HepG2 (cell line): ENCODE measurements around the gene LTB4R. TPM values are rescaled to one million over a fixed set of nuclear protein-coding genes. Genes with fewer than 3 reads are reported as not detected.
A peak's percentile ranks its signal among the peaks of the same experiment; 100 is the strongest.

Experiments used
- ARHGAP35 ChIP-seq: sonication (generic); formaldehyde crosslinking; IDR thresholded peaks from 2 replicates; pipeline ENCODE4 v1.9.0; 2022; ENCODE audit warnings: mild to moderate bottlenecking, inconsistent platforms, moderate library complexity, missing genetic modification reagents, borderline replicate concordance
- ESRRA ChIP-seq: sonication (generic); formaldehyde crosslinking; IDR thresholded peaks from 2 replicates; pipeline ENCODE4 v1.5.1; 2020; ENCODE audit warnings: mild to moderate bottlenecking, low read depth, missing genetic modification reagents
- MIER2 ChIP-seq: IDR thresholded peaks from 2 replicates; pipeline ENCODE4 v1.6.1; 2016; ENCODE audit warnings: missing biosample characterization, missing genetic modification reagents
- NONO ChIP-seq, 2 experiments: fragments of 450-650 bp in 1 of 2; sonication (generic) in 1 of 2; formaldehyde crosslinking in 1 of 2; IDR thresholded peaks in 1 of 2; conservative IDR thresholded peaks in 1 of 2; 2 replicates each; pipeline versions ENCODE4 v1.6.1 to v1.8.0; 2017 to 2022; ENCODE audit warnings: mild to moderate bottlenecking in 1 of 2, missing genetic modification reagents in 1 of 2, moderate library complexity in 1 of 2
- PAWR ChIP-seq: sonication (generic); formaldehyde crosslinking; IDR thresholded peaks from 2 replicates; pipeline ENCODE4 v1.4.0; 2020; ENCODE audit warnings: missing genetic modification reagents, mild to moderate bottlenecking, borderline replicate concordance
- REL ChIP-seq: sonication (generic); formaldehyde crosslinking; conservative IDR thresholded peaks from 2 replicates; pipeline ENCODE4 v1.8.0; 2022; ENCODE audit warnings: mild to moderate bottlenecking, missing genetic modification reagents, moderate library complexity
- REPIN1 ChIP-seq: sonication (generic); formaldehyde crosslinking; IDR thresholded peaks from 2 replicates; pipeline ENCODE4 v1.8.0; 2022; ENCODE audit warnings: missing genetic modification reagents, low read depth, mild to moderate bottlenecking, borderline replicate concordance
- SAFB2 ChIP-seq: sonication (generic); formaldehyde crosslinking; IDR thresholded peaks from 2 replicates; pipeline ENCODE4 v1.5.1; 2020; ENCODE audit warnings: missing genetic modification reagents, low read depth, mild to moderate bottlenecking, borderline replicate concordance
- SCMH1 ChIP-seq: sonication (generic); formaldehyde crosslinking; IDR thresholded peaks from 2 replicates; pipeline ENCODE4 v1.9.0; 2021; ENCODE audit warnings: missing genetic modification reagents, mild to moderate bottlenecking, borderline replicate concordance
- SP4 ChIP-seq: sonication (generic); formaldehyde crosslinking; IDR thresholded peaks from 2 replicates; pipeline ENCODE4 v1.8.1; 2023; ENCODE audit warnings: mild to moderate bottlenecking, missing genetic modification reagents
- TBX3 ChIP-seq: fragments of 450-650 bp; IDR thresholded peaks from 2 replicates; pipeline ENCODE4 v1.6.1; 2017; ENCODE audit warnings: antibody characterized with exemption, mild to moderate bottlenecking, inconsistent platforms, borderline replicate concordance
- TEAD3 ChIP-seq: optimal IDR thresholded peaks from 2 replicates; pipeline ENCODE3; 2016; ENCODE audit warnings: borderline replicate concordance
- ZC3H13 ChIP-seq: sonication (generic); formaldehyde crosslinking; IDR thresholded peaks from 2 replicates; pipeline ENCODE4 v1.8.1; 2023; ENCODE audit warnings: mild to moderate bottlenecking, missing genetic modification reagents, moderate library complexity
- ZNF350 ChIP-seq: sonication (generic); formaldehyde crosslinking; IDR thresholded peaks from 2 replicates; pipeline ENCODE4 v1.4.0; 2020; ENCODE audit warnings: mild to moderate bottlenecking, low read depth, missing genetic modification reagents, borderline replicate concordance
- ZNF619 ChIP-seq: sonication (generic); formaldehyde crosslinking; IDR thresholded peaks from 2 replicates; pipeline ENCODE4 v1.4.0; 2020; ENCODE audit warnings: mild to moderate bottlenecking, missing genetic modification reagents
- ZSCAN29 ChIP-seq: sonication (generic); formaldehyde crosslinking; conservative IDR thresholded peaks from 2 replicates; pipeline ENCODE4 v1.4.0; 2020; ENCODE audit warnings: mild to moderate bottlenecking, missing genetic modification reagents
- polyA plus RNA-seq, 8 experiments: library from polyadenylated mRNA; depleted of rRNA in 3 of 8; stranded (reverse) in 7 of 8; unstranded in 1 of 8; fragments of >200 nt; fragmentation: Illumina TruSeq in 4 of 8; extraction: Trizol in 4 of 8; gene quantifications; 2 replicates each; pipeline versions ENCODE4 v1.2.1 to v1.2.3, GENCODE V29; 2011 to 2016; ENCODE audit warnings: low read depth in 4 of 8, missing spikeins in 1 of 8, mixed read lengths in 1 of 8; ENCODE audit not compliant: insufficient read depth in 1 of 8
- total RNA-seq, 5 experiments: library from RNA; depleted of rRNA; stranded (reverse); fragments of >200 nt; fragmentation: Illumina TruSeq; extraction: Trizol; gene quantifications; 2 replicates each; pipeline ENCODE4 v1.2.3, GENCODE V29; 2016; ENCODE audit warnings: low read depth in 1 of 5
- TF ChIP-seq, protein P1 (sequence below): sonication (generic); formaldehyde crosslinking; IDR thresholded peaks from 2 replicates; pipeline ENCODE4 v1.4.0; 2020; ENCODE audit warnings: missing genetic modification reagents, mild to moderate bottlenecking, borderline replicate concordance
- TF ChIP-seq, protein P2 (sequence below): sonication (generic); formaldehyde crosslinking; IDR thresholded peaks from 2 replicates; pipeline ENCODE4 v1.4.0; 2020; ENCODE audit warnings: missing genetic modification reagents

Gene LTB4R
- total and polyA plus RNA-seq, 2 of the 13 experiments (the other 11 are each of a cell fraction or from before 2014, with no cell fraction given) = 3.2 to 8.2 TPM

DNA sequence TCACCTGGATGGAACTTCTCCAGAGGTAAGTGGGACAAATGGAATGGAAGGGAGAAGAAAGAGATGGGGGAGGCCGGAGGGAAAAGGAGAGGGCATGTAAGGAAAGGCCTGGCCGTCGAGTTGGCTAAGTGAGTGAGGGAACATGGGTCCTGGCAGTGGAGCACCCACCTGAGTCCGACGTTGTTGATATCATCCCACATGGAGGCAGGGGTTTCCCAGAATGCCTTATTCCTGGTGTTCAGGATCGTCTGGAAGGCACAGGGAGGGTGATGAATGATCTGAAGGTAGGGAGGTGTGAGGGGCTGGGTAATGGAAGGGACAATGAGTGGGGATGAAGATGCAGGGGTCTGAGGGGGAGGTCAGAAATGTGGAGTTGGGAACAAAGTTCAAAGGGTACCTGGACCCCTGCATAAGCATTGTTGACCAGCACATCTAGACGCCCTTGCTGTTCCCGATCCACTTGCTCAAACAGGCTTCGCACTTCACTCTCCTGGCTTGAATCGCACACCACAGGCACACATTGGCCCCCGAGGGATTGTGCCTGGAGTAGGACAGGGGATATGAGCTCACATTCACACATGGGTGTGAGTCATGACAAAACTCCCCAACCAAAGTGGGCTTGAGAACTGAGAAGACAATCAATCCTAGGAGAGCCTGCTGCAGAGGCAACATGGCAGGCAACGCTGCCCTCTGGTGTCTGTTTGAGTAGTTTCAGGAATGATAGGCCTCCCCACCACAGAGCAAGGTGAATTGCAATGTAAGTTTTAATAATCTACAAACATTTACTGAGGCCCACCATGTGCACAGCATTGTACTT lies 14.8 kb upstream of the LTB4R start (continued):
- TF ChIP-seq, protein P1, sequence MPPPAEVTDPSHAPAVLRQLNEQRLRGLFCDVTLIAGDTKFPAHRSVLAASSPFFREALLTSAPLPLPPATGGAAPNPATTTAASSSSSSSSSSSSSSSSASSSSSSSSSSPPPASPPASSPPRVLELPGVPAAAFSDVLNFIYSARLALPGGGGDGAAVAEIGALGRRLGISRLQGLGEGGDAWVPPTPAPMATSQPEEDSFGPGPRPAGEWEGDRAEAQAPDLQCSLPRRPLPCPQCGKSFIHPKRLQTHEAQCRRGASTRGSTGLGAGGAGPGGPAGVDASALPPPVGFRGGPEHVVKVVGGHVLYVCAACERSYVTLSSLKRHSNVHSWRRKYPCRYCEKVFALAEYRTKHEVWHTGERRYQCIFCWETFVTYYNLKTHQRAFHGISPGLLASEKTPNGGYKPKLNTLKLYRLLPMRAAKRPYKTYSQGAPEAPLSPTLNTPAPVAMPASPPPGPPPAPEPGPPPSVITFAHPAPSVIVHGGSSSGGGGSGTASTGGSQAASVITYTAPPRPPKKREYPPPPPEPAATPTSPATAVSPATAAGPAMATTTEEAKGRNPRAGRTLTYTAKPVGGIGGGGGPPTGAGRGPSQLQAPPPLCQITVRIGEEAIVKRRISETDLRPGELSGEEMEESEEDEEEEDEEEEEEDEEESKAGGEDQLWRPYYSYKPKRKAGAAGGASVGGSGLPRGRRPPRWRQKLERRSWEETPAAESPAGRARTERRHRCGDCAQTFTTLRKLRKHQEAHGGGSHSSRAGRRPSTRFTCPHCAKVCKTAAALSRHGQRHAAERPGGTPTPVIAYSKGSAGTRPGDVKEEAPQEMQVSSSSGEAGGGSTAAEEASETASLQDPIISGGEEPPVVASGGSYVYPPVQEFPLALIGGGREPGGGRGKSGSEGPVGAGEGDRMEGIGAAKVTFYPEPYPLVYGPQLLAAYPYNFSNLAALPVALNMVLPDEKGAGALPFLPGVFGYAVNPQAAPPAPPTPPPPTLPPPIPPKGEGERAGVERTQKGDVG (CRISPR knock-in tag) = no peak
- TF ChIP-seq ARHGAP35 (CRISPR knock-in tag) (no peak; the same call in 1 of the 2 replicates), SP4 (CRISPR knock-in tag) (peak; percentile 40; the same call in 1 of the 2 replicates), MIER2 (CRISPR knock-in tag) (peak; percentile 85), SAFB2 (CRISPR knock-in tag) (no peak), ZSCAN29 (CRISPR knock-in tag) (no peak), SCMH1 (CRISPR knock-in tag) (no peak), ZNF350 (CRISPR knock-in tag) (no peak; the same call in 1 of the 2 replicates), TEAD3 (CRISPR knock-in tag) (peak; percentile 89), REPIN1 (no peak), REL (CRISPR knock-in tag) (peak; percentile 71; the same call in 1 of the 2 replicates), ESRRA (peak; percentile 55; the same call in 1 of the 2 replicates), TBX3 (no peak; the same call in 1 of the 2 replicates), PAWR (CRISPR knock-in tag) (no peak), ZNF619 (CRISPR knock-in tag) (0 out of 2 replicates have a peak, but pooled peaks have one; percentile 23), NONO (IDR thresholded peaks at IDR 0.05) (no peak), NONO (CRISPR knock-in tag; conservative IDR thresholded peaks at IDR 0.05) (0 out of 2 replicates have a peak, but pooled peaks have one; percentile 28), ZC3H13 (CRISPR knock-in tag) (no peak)
- TF ChIP-seq, protein P2, sequence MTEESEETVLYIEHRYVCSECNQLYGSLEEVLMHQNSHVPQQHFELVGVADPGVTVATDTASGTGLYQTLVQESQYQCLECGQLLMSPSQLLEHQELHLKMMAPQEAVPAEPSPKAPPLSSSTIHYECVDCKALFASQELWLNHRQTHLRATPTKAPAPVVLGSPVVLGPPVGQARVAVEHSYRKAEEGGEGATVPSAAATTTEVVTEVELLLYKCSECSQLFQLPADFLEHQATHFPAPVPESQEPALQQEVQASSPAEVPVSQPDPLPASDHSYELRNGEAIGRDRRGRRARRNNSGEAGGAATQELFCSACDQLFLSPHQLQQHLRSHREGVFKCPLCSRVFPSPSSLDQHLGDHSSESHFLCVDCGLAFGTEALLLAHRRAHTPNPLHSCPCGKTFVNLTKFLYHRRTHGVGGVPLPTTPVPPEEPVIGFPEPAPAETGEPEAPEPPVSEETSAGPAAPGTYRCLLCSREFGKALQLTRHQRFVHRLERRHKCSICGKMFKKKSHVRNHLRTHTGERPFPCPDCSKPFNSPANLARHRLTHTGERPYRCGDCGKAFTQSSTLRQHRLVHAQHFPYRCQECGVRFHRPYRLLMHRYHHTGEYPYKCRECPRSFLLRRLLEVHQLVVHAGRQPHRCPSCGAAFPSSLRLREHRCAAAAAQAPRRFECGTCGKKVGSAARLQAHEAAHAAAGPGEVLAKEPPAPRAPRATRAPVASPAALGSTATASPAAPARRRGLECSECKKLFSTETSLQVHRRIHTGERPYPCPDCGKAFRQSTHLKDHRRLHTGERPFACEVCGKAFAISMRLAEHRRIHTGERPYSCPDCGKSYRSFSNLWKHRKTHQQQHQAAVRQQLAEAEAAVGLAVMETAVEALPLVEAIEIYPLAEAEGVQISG (CRISPR knock-in tag) = peak; percentile 90
